GM18861 (cell line): Measurements from ENCODE around the gene LRIG1.

Experiments used
- ATAC-seq: cut with Tn5 transposase; IDR thresholded peaks from one replicate; pipeline ENCODE4 v1.9.1; 2021; ENCODE audit not compliant: unreplicated experiment

LRIG1 gene

DNA sequence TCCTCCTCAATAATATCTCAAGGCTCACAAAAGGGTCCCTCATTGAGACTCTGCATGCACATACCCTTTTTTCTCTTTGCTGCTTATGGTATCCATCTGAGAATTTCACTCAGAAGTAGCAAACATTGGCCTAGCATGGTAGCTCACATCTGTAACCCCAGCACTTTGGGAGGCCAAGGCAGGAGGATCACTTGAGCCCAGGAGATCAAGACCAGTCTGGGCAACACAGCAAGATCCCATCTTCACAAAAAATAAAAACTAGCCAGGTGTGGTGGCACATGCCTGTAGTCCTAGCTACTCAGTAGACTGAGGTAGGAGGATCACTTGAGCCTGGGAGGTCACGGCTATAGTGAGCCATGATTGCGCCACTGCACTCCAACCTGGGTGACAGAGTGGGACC, 11.7 kb downstream of the LRIG1 start:
- ATAC-seq: no peak

DNA sequence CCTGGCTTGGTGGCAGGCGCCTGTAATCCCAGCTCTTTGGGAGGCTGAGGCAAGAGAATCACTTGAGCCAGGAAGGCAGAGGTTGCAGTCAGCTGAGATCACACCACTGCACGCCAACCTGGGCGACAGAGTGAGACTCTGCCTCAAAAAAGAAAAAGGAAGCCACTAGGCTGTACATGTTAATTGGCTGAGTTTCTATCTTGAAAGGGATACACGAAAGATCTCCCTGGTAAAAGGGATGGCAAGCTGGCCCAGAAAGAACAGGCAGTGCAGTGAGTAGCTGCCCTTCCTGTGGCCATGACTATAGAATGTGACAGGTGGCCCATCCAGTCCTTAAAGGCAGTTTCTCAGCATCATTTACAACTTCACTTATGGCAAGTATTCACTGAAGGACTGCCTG, 12.3 kb downstream of the LRIG1 start:
- no peak for ATAC-seq

DNA sequence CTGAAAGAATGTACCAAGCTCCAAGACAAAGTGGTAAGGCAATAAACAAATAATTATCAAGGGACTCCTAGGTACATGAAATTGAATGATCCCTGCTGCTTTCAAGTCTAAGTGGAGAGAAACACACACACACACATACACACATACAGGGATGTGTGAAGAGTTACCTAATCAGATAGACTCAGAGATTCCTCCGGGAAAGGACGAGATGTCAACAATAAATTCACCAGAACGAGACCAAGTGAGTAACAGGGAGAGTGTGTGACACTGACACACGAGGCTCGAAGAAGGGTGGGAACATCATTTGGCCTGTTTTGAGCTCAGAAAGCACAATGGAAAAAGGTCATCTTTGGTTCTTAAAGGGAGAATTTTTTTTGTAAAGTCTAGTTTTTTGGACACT, 13.4 kb downstream of the LRIG1 start:
- ATAC-seq: no peak

- no peak for ATAC-seq
Measured at GRCh38 chr3:66486646-66487045, 14.2 kb downstream of the LRIG1 start.

GRCh38 chr3:66486202-66486601, 14.6 kb downstream of the LRIG1 start:
- no peak for ATAC-seq

- ATAC-seq: no peak
Measured at GRCh38 chr3:66485291-66485968, 15.4 kb downstream of the LRIG1 start.

DNA sequence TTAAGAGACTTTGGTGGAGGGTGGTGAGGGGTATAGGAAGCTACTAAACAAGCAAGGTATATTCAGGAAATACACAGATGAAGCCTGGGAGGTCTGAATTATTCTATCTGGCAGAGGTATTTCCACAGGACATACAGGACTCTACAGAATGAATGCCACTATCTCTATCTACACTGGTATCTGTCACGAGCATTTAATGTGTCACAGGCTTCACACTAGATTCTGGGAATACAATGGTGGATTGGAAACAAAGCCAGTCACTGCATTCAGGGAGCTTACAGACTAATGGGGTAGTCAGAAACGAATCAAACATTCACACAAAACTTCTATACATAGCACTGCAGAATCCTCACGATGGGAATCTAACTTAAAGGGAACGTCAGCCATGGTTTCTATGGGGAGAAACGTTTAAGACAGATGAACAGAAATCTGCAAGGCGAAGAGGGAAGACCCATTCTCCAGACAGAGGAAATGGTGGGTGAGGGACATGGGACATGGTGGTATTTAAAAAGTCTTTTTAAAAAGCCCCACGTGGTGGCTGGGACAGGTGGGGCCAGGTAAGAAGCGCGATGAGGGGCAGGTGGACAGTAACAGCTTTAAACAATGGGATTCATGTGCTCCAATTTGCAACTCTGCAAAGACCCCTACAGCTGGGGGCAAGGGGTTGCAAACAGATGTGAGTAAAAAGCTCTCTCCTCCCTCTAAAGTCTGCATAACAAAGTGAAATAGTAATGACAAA, 16.5 kb downstream of the LRIG1 start:
- no peak for ATAC-seq

GRCh38 chr3:66483409-66483906, 17.4 kb downstream of the LRIG1 start:
- ATAC-seq: no peak

GRCh38 chr3:66483006-66483405, 17.8 kb downstream of the LRIG1 start:
- no peak for ATAC-seq

DNA sequence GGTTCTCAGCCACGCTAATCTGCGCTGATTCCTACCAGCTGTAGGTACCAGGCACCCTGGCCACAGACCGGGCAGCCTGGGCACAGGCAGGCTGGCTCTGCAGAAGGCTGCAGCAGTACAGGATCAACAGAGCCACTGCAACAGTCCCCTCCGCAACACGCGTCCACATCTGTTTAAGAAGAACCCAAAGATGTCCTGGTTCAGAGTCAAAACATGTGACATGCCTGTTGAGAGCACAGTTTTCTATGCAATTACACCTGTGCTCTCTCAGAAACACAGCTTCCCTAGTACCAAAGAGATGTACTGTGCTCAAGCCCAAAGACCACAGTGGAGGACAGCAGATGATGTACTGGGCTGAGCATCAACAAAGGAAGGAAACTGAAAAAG, 18.8 kb downstream of the LRIG1 start:
- ATAC-seq: no peak

DNA sequence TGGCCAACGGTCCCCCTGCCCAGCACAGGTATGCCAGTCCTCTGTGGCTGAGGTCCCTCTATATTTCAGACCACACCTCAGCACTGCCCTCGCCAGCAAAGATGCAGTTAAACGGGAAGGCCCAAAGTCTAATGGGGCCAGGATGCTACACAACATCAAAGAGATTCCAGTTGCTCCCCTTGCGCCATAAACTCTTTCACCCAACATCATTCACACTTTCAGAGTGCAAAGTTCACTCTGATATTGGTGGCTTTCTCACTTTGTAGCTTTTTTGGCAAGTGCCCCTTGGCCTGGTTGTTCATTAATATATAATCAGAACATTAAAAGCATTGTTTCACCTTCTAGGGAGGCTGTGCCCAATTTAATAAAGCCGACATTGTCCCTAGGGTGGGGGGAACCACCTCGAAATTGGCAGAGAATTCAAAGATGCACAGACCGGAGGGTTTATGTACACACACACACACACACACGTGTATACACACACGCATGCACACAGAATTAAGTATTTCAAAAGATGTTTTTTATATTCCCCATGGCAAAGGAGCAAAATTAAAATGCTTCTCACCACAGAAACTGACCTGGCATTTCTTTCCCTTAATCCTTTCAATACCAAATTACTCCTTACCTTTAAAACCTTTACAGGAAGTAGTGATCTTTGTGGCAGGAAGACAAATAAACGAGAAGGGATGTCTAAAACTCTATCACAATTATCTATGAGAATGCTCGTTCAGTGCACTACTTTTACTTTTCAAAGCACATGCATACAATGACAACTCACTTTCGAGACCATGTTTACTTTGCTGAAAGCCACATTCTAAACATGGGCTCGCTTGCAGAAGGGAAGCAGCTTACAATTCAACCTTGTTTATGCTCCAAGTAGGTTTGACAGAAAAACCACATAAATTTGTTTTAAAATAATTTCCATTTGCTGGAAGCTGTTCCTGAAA, 19.5 kb downstream of the LRIG1 start:
- no peak for ATAC-seq

GRCh38 chr3:66480666-66481065, 20.2 kb downstream of the LRIG1 start:
- no peak for ATAC-seq

DNA sequence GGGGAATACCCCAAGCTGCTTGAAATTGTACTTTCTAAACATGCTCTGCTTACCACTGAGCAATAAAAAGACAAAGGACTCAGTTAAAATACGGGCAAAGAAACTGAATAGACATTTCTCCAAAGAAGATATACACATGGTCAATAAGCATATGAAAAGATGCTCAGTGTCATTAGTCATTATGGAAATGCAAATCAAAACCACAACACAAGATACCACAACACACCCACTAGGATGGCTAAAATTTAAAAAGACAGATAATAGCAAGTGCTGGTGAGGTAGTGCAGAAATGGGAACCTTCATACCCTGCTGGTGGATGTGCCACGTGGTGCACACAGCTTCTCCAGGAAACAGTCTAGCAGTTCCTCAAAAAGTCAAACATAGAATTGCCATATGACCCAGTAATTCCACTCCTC, 21.3 kb downstream of the LRIG1 start:
- ATAC-seq: peak; percentile 48

DNA sequence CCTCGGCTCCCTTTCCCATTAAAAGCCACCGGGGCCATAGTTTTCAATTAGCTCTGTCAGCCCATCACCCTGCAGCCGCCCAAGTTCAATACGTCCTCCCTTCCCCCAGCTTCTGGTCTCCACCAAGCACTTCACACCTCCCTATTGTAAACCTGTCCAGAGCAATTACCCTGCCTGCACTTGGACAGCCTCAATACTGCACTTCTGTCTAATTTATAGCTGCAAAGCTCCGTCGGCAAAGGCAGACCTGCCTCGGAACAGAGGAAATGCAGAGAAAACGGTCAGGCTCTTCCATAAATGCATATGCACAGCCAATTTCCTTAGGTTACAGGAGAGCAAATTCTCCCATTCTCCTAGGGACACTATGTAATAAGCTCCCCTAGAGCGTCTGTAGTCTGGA, 21.9 kb downstream of the LRIG1 start:
- ATAC-seq: no peak

- ATAC-seq: no peak
Measured at GRCh38 chr3:66477856-66478255, 23.0 kb downstream of the LRIG1 start.

DNA sequence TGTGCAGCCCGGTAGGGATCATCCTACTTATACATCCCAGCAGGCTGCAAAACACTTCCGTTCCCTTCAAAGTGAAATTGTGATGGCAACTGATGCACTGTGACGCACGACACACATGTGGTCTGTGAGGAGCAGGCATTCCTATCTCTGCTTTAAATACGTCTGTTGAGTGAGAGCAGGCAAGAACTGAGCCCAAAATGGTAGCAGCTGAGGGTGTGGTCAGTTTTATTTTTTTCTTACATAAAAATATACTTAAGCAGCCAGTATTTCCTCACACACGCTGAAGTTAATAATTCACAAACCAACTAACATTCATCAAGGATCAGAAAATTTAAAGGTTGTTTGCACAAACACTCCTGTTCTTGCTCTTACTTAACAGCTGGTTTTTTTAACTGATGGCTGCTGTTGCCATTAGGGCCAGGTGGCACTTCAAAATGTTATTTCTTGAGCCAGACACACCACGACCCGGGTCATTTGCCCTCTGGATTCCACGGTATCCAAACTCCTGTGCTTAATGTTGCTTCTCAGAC, 23.9 kb downstream of the LRIG1 start:
- ATAC-seq: no peak

GRCh38 chr3:66475386-66476020, 25.3 kb downstream of the LRIG1 start:
- ATAC-seq: no peak

DNA sequence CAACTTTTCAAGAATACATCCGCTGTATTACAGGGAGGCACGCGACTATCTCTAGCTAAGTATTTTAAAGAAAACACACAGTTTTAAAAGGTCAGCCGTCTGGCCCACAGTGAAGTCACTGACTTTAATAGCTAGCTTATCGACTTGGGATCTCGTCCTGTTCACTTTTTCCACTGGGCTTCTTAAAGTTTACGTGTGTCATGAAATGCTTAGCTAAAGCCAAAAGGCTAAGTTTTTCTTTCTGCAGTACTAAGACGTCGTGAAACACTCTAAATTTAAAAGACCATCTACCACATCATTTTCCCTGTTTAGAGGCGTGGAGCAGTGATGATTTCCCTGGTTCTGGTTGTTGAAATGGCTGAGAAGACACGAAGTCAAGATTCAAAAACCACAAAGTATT, 27.1 kb downstream of the LRIG1 start:
- no peak for ATAC-seq

GRCh38 chr3:66473181-66473580, 27.6 kb downstream of the LRIG1 start:
- ATAC-seq: no peak

DNA sequence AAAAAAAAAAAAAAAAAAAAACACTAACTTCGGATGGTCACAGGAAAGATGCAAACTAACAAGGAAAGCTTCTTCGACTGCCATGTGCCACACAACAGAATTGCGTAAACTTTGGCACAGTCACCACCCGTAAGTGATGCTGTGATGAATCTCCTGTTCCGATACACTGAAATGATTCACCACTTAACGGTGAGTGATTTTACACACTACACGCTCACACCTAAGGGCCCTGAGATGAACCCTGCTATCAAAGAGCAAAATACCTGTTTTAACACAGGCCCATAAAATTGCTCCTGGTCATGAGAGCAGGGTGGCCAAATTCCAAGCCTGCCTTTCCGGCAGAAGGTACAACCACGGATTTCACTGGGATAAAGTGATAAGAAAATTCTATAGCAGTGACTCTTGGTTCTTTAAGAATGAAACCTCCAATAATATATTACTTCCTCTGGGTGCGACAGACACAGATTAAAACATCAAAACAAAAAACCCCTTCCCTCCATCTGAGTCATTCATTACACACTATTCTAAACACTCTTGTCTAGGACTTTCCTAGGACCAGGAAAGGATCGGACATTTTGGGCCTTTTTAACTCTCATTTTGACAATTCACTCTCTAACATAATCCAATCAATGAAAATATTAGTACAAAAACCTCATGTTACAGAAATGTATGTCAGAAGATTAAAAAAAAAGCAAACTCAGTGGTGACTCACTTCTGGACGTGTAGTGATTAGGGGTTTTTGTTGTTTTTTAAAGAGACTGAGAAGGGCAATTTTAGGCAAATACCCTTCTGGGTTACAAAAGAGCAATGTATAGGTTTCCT, 28.3 kb downstream of the LRIG1 start:
- peak; percentile 53 for ATAC-seq
